GF-D8 (cell line): ENCODE results near the gene MALT1.

ENCODE experiments used
- DNase-seq: peaks from one replicate; lab custom pipeline; 2025; lab: John Stamatoyannopoulos, UW

MALT1 gene

GRCh38 chr18:58691256-58691655 lies 20.0 kb downstream of the MALT1 start:
- peak; percentile 81 for DNase-seq

- DNase-seq: no peak
Measured at GRCh38 chr18:58692422-58693185, 21.3 kb downstream of the MALT1 start.

- DNase-seq: no peak
Measured at GRCh38 chr18:58694221-58694620, 23.0 kb downstream of the MALT1 start.

GRCh38 chr18:58694720-58695468 lies 23.6 kb downstream of the MALT1 start:
- peak; percentile 58 for DNase-seq

GRCh38 chr18:58695772-58696171 lies 24.5 kb downstream of the MALT1 start:
- DNase-seq: no peak

GRCh38 chr18:58697146-58697545 lies 25.9 kb downstream of the MALT1 start:
- DNase-seq: no peak

- DNase-seq: no peak
Measured at GRCh38 chr18:58698701-58699193, 27.5 kb downstream of the MALT1 start.

GRCh38 chr18:58699551-58699950 lies 28.3 kb downstream of the MALT1 start:
- DNase-seq: no peak

GRCh38 chr18:58700209-58700608 lies 28.9 kb downstream of the MALT1 start:
- DNase-seq: no peak

- DNase-seq: no peak
Measured at GRCh38 chr18:58712930-58713329, 41.7 kb downstream of the MALT1 start.

GRCh38 chr18:58714259-58714658 lies 43.0 kb downstream of the MALT1 start:
- DNase-seq: peak; percentile 4

- DNase-seq: no peak
Measured at GRCh38 chr18:58714821-58715220, 43.6 kb downstream of the MALT1 start.

- no peak for DNase-seq
Measured at GRCh38 chr18:58715540-58715939, 44.3 kb downstream of the MALT1 start.

- no peak for DNase-seq
Measured at GRCh38 chr18:58716060-58716756, 44.9 kb downstream of the MALT1 start.

GRCh38 chr18:58721566-58722239 lies 50.4 kb downstream of the MALT1 start:
- DNase-seq: no peak

- DNase-seq: no peak
Measured at GRCh38 chr18:58723810-58724602, 52.7 kb downstream of the MALT1 start.

- no peak for DNase-seq
Measured at GRCh38 chr18:58726671-58727070, 55.4 kb downstream of the MALT1 start.

GRCh38 chr18:58727776-58728500 lies 56.7 kb downstream of the MALT1 start:
- no peak for DNase-seq

- DNase-seq: no peak
Measured at GRCh38 chr18:58728719-58729118, 57.5 kb downstream of the MALT1 start.

- no peak for DNase-seq
Measured at GRCh38 chr18:58730618-58731017, 59.4 kb downstream of the MALT1 start.

GRCh38 chr18:58732471-58732870 lies 61.2 kb downstream of the MALT1 start:
- no peak for DNase-seq
